HG03064 (cell line): Measurements from ENCODE around the gene FBXL13.
"Not testable (repeated sequence)": the region's sequence is repeated elsewhere in the genome, so short reads cannot be mapped to it uniquely, and the experiment has no call there.

ENCODE experiments used
- ATAC-seq: cut with Tn5 transposase; IDR thresholded peaks from one replicate; pipeline ENCODE4 v1.9.1; 2021; ENCODE audit warnings: low read depth; ENCODE audit not compliant: unreplicated experiment

Gene FBXL13

GRCh38 chr7:102988631-102989560 lies 85.7 kb downstream of the FBXL13 start:
- no peak for ATAC-seq

GRCh38 chr7:102988088-102988487 lies 86.5 kb downstream of the FBXL13 start:
- ATAC-seq = no peak

GRCh38 chr7:102985176-102985783 lies 89.3 kb downstream of the FBXL13 start:
- ATAC-seq = no peak

GRCh38 chr7:102983602-102984001 lies 91.0 kb downstream of the FBXL13 start:
- ATAC-seq = no peak

- ATAC-seq = no peak
Observed at GRCh38 chr7:102982235-102982634, 92.4 kb downstream of the FBXL13 start.

- no peak for ATAC-seq
Observed at GRCh38 chr7:102981451-102981850, 93.1 kb downstream of the FBXL13 start.

GRCh38 chr7:102979670-102980069 lies 94.9 kb downstream of the FBXL13 start:
- ATAC-seq = no peak

GRCh38 chr7:102978284-102978683 lies 96.3 kb downstream of the FBXL13 start:
- no peak for ATAC-seq

GRCh38 chr7:102977586-102977985 lies 97.0 kb downstream of the FBXL13 start:
- not testable (repeated sequence) for ATAC-seq

- ATAC-seq = no peak
Observed at GRCh38 chr7:102976493-102976892, 98.1 kb downstream of the FBXL13 start.

- no peak for ATAC-seq
Observed at GRCh38 chr7:102975854-102976253, 98.7 kb downstream of the FBXL13 start.

GRCh38 chr7:102974366-102975236 lies 100.0 kb downstream of the FBXL13 start:
- no peak for ATAC-seq

GRCh38 chr7:102973096-102973802 lies 101.3 kb downstream of the FBXL13 start:
- no peak for ATAC-seq

GRCh38 chr7:102967798-102968197 lies 106.8 kb downstream of the FBXL13 start:
- no peak for ATAC-seq

- ATAC-seq = no peak
Observed at GRCh38 chr7:102966465-102966864, 108.1 kb downstream of the FBXL13 start.

GRCh38 chr7:102961993-102962392 lies 112.6 kb downstream of the FBXL13 start:
- ATAC-seq = not testable (repeated sequence)

- not testable (repeated sequence) for ATAC-seq
Observed at GRCh38 chr7:102958004-102958403, 116.6 kb downstream of the FBXL13 start.

GRCh38 chr7:102954359-102954758 lies 120.2 kb downstream of the FBXL13 start:
- ATAC-seq = not testable (repeated sequence)

GRCh38 chr7:102953406-102953805 lies 121.2 kb downstream of the FBXL13 start:
- ATAC-seq = no peak

- no peak for ATAC-seq
Observed at GRCh38 chr7:102951839-102952238, 122.8 kb downstream of the FBXL13 start.
